OCI-LY1 (cell line): ENCODE data around the gene TMEM156.
"Not testable (repeated sequence)": the region's sequence is repeated elsewhere in the genome, so short reads cannot be mapped to it uniquely, and the experiment has no call there.

Experiments
- H2AFZ ChIP-seq: fragments of 200-600 bp; sonication (generic), shearing (Covaris generic); 2 replicates; pipeline ENCODE4 v1.6.0; 2014; ENCODE audit warnings: antibody characterized with exemption, mild to moderate bottlenecking, low read length
- H3F3A ChIP-seq: fragments of 200-600 bp; sonication (generic), shearing (Covaris generic); 2 replicates; pipeline ENCODE4 v1.6.0; 2014; ENCODE audit warnings: mild to moderate bottlenecking, antibody characterized with exemption, low read length, moderate library complexity; ENCODE audit not compliant: insufficient read depth
- H3K27ac ChIP-seq: fragments of 200-600 bp; sonication (generic); 2 replicates; pipeline ENCODE4 v1.5.1; 2014; ENCODE audit warnings: low read length, mixed run types, mild to moderate bottlenecking, low read depth; ENCODE audit not compliant: poor library complexity, severe bottlenecking
- H3K27me3 ChIP-seq: fragments of 200-600 bp; sonication (generic); 2 replicates; pipeline ENCODE4 v1.6.0; 2014; ENCODE audit warnings: antibody characterized with exemption, mild to moderate bottlenecking, low read length, moderate library complexity; ENCODE audit not compliant: insufficient read depth
- H3K36me3 ChIP-seq: fragments of 200-600 bp; sonication (generic); 2 replicates; pipeline ENCODE4 v1.6.1; 2014; ENCODE audit warnings: mild to moderate bottlenecking, antibody characterized with exemption, low read length, moderate library complexity, mixed read lengths; ENCODE audit not compliant: insufficient read depth
- H3K4me1 ChIP-seq: fragments of 200-600 bp; sonication (generic); 2 replicates; pipeline ENCODE4 v1.5.1; 2014; ENCODE audit warnings: mild to moderate bottlenecking, low read length, moderate library complexity; ENCODE audit not compliant: insufficient read depth, severe bottlenecking
- H3K4me2 ChIP-seq: fragments of 200-600 bp; sonication (generic), shearing (Covaris generic); 2 replicates; pipeline ENCODE4 v1.6.1; 2014; ENCODE audit warnings: low read length
- H3K4me3 ChIP-seq: fragments of 200-600 bp; sonication (generic); 2 replicates; pipeline ENCODE4 v1.5.1; 2014; ENCODE audit warnings: low read length, low read depth, mild to moderate bottlenecking, mixed read lengths; ENCODE audit not compliant: poor library complexity, severe bottlenecking
- H3K79me2 ChIP-seq: fragments of 200-600 bp; shearing (Covaris generic); 2 replicates; pipeline ENCODE4 v1.6.1; 2016; ENCODE audit warnings: mixed run types, low read length, mixed read lengths; ENCODE audit not compliant: insufficient read depth
- H3K9ac ChIP-seq: fragments of 200-600 bp; sonication (generic), shearing (Covaris generic); 2 replicates; pipeline ENCODE4 v1.6.1; 2014; ENCODE audit warnings: mild to moderate bottlenecking, low read length, mixed read lengths
- H3K9me2 ChIP-seq: fragments of 200-600 bp; sonication (generic), shearing (Covaris generic); 2 replicates; pipeline ENCODE4 v1.6.1; 2014; ENCODE audit warnings: low read depth, mild to moderate bottlenecking, low read length, mixed read lengths
- H3K9me3 ChIP-seq: fragments of 200-600 bp; shearing (Covaris generic); 2 replicates; pipeline ENCODE4 v1.6.1; 2014; ENCODE audit warnings: low read length, mixed read lengths
- H4K20me1 ChIP-seq: fragments of 200-600 bp; sonication (generic), shearing (Covaris generic); 2 replicates; pipeline ENCODE4 v1.6.0; 2016; ENCODE audit warnings: mild to moderate bottlenecking, low read length; ENCODE audit not compliant: insufficient read depth
- EZH2 ChIP-seq: fragments of 200-600 bp; sonication (generic), shearing (Covaris generic); IDR thresholded peaks from 2 replicates; pipeline ENCODE4 v1.8.0; 2017; ENCODE audit warnings: borderline replicate concordance, mixed run types, mild to moderate bottlenecking, antibody characterized with exemption, low read length, moderate library complexity, mixed read lengths
- TF ChIP-seq, protein P1 (sequence below): fragments of 200-600 bp; sonication (generic), shearing (Covaris generic); IDR thresholded peaks from 2 replicates; pipeline ENCODE4 v1.5.1; 2017; ENCODE audit warnings: mild to moderate bottlenecking, antibody characterized with exemption, low read length, moderate library complexity, mixed read lengths

The TMEM156 gene

DNA sequence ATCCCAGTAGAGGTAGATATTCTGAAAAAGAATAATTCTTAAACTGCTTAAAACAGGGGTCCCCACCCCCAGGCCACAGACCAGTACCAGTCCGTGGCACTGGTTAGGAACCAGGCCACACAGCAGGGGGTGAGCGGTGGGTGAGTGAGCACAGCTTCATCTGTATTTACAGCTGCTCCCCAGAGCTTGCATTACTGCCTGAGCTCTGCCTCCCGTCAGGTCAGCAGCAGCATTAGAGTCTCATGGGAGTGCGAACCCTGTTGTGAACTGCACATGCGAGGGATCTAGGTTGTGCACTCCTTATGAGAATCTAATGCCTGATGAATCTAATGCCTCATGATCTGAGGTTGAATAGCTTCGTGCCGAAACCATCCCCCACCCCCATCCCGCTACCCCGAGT lies 87.8 kb downstream of the TMEM156 start:
- Histone ChIP-seq H3K9me3 (no peaks in the 10 kb centered on the region), H3F3A (no peaks in the 10 kb centered on the region), H3K4me3 (no peak overlapping the region), H3K79me2 (no peaks in the 10 kb centered on the region), H3K9ac (no peak overlapping the region), H3K27ac (no peak overlapping the region), H3K4me2 (no peak overlapping the region), H3K4me1 (peaks cover 8% of the 10 kb centered on the region), H3K36me3 (no peaks in the 10 kb centered on the region; the same call in 1 of the 2 replicates), H3K9me2 (no peaks in the 10 kb centered on the region), H2AFZ (no peak overlapping the region), H3K27me3 (no peaks in the 10 kb centered on the region), H4K20me1 (no peaks in the 10 kb centered on the region)
- TF ChIP-seq, protein P1, sequence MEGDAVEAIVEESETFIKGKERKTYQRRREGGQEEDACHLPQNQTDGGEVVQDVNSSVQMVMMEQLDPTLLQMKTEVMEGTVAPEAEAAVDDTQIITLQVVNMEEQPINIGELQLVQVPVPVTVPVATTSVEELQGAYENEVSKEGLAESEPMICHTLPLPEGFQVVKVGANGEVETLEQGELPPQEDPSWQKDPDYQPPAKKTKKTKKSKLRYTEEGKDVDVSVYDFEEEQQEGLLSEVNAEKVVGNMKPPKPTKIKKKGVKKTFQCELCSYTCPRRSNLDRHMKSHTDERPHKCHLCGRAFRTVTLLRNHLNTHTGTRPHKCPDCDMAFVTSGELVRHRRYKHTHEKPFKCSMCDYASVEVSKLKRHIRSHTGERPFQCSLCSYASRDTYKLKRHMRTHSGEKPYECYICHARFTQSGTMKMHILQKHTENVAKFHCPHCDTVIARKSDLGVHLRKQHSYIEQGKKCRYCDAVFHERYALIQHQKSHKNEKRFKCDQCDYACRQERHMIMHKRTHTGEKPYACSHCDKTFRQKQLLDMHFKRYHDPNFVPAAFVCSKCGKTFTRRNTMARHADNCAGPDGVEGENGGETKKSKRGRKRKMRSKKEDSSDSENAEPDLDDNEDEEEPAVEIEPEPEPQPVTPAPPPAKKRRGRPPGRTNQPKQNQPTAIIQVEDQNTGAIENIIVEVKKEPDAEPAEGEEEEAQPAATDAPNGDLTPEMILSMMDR, result no peak
- no peak for TF ChIP-seq EZH2

DNA sequence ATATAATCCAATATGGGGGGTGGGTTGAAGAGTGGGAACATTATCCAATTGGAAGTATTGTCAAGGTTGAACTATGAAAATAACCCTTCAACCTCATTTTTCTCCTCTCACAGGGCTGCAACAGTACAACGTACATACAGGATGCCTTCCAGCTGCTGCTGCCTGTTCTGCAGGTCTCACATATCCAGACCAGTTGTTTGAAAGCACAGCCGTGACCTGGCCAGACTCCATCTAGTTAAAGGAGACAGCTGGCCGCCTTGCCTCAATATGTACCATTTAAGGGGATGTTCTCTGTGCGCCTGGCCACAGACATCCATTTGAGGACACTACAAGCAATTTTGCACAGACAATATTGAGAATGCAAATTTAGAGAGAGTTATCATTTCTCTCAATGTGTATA lies 88.9 kb downstream of the TMEM156 start:
- Histone ChIP-seq H2AFZ (no peak overlapping the region), H3K4me3 (no peak overlapping the region), H3K9ac (no peak overlapping the region), H4K20me1 (no peaks in the 10 kb centered on the region), H3K4me1 (peaks cover 3% of the 10 kb centered on the region), H3K9me2 (no peaks in the 10 kb centered on the region), H3K9me3 (no peaks in the 10 kb centered on the region), H3K36me3 (no peaks in the 10 kb centered on the region; the same call in 1 of the 2 replicates), H3K79me2 (no peaks in the 10 kb centered on the region), H3K27ac (no peak overlapping the region), H3F3A (no peaks in the 10 kb centered on the region), H3K27me3 (no peaks in the 10 kb centered on the region), H3K4me2 (no peak overlapping the region)
- TF ChIP-seq, protein P1, result no peak
- no peak for TF ChIP-seq EZH2

DNA sequence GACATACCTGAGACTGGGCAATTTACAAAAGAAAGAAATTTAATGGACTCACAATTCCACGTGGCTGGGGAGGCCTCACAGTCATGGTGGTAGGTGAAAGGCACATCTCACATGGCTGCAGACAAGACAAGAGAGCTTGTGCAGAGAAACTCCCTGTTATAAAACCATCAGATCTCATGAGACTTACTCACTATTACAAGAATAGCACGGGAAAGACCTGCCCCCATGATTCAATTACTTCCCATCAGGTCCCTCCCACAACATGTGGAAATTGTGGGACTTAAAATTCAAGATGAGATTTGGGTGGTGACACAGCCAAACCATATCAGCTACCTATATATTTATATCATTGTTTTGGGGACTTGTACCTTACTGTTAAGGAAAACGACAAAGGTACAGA lies 90.3 kb downstream of the TMEM156 start:
- not testable (repeated sequence) for H3K4me2 ChIP-seq, H2AFZ ChIP-seq, H3K4me1 ChIP-seq, H3K9ac ChIP-seq, H3F3A ChIP-seq, H3K27me3 ChIP-seq, H3K36me3 ChIP-seq, H3K9me2 ChIP-seq, H3K9me3 ChIP-seq, H3K27ac ChIP-seq, H3K4me3 ChIP-seq, H4K20me1 ChIP-seq, H3K79me2 ChIP-seq

DNA sequence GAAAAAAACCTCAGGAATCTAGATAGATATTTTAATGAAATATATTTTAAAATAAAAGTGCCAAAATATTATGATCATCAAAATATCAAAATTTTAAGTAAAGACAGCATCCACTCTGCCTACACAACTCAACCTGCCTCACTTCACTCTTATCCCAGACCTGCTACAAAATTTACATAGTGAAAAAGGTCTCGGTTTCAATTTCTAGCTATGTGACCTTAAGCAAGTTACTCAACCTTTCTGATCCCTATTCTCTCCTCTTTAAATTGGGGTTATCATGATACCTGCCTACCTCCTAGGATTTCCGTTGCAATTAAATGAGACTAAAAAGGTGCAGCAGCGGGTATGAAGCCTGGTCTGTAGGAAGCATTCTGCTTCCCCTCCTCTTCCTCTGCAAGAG lies 91.7 kb downstream of the TMEM156 start:
- H3K79me2 ChIP-seq, result no peaks in the 10 kb centered on the region
- no peaks in the 10 kb centered on the region for H4K20me1 ChIP-seq
- H3K27ac ChIP-seq, result no peak overlapping the region
- no peaks in the 10 kb centered on the region for H3F3A ChIP-seq
- no peaks in the 10 kb centered on the region for H3K27me3 ChIP-seq
- H3K9me3 ChIP-seq, result no peaks in the 10 kb centered on the region
- peaks cover 3% of the 10 kb centered on the region for H3K4me1 ChIP-seq
- H3K4me2 ChIP-seq, result no peak overlapping the region
- no peaks in the 10 kb centered on the region; the same call in 1 of the 2 replicates for H3K36me3 ChIP-seq
- H3K9me2 ChIP-seq, result no peaks in the 10 kb centered on the region
- no peak overlapping the region for H2AFZ ChIP-seq
- H3K4me3 ChIP-seq, result no peak overlapping the region
- no peak overlapping the region for H3K9ac ChIP-seq
- no peak for TF ChIP-seq EZH2
- TF ChIP-seq, protein P1, result no peak
